K562 treated with DMSO at 1 percent for 4 hours (cell line): ENCODE data around the gene RAB2B. TPM values are rescaled to one million over a fixed set of nuclear protein-coding genes. Genes with fewer than 3 reads are reported as not detected.

ENCODE experiments used
- total RNA-seq: library from RNA; unstranded; fragments of 300-600 nt; gene quantifications from 2 replicates; pipeline ENCODE4 v1.2.3, GENCODE V29; 2022; ENCODE audit not compliant: insufficient read depth

Gene RAB2B
- 9.7 and 13.2 TPM in 2 replicates for total RNA-seq

GRCh38 chr14:21476925-21477681, at the start of gene RAB2B, which contains the start of gene TOX4:
RAB2B (minus strand) TSS chr14:21476959; CDS start chr14:21476872, 87 bp downstream.
TOX4 (plus strand) TSS chr14:21477195; CDS start chr14:21477279, 84 bp downstream.

GRCh38 chr14:21525962-21526671, 49.4 kb upstream of the RAB2B start, which contains the start of gene SALL2:
SALL2 (minus strand) TSS chr14:21526346; CDS start chr14:21526127, 219 bp downstream.

GRCh38 chr14:21510735-21511657, 34.2 kb upstream of the RAB2B start, which contains the start of gene METTL3:
METTL3 (minus strand) TSS chr14:21511340; CDS start chr14:21511223, 117 bp downstream.

DNA sequence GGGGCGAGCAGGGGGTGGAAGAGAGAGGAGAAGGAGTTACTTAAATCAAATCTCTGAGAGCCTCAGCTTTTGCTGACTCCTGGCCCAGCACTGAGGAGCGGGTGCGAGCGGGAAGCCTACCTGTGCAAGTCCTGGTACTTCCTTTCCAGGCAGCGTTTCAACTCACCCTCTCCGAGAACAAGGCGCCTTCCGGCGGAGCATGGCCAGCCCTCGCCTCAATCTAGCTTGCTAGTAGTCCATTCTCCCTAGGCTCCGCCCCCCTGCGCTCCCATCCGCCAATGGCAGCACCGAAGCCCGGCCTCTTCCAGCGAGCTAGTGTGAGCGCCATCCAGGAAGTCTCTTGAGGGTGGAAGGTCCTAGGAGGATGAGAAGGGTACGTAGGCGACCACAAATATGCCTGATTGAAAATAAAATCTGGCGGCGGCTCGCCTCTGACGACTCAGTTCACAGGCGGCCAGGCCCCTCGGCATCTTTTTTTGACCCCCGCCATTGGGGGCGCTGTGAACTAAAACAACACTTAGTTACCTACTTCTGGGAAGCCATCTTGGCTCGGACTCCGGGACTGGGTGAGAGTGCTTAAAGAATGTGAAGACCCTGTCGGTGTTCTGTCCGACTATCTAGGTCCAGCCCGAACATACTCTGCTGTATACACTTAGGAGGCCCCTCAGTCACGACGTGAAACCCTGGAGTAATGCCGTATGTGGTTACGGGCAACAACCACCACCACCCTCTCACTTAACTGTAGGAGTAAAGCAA, 20.7 kb downstream of the RAB2B start, which contains the start of gene CHD8:
CHD8 (minus strand) TSS at position 212 of the 756 bp plus-strand sequence. CDS start 24,480 bp downstream, outside the sequence.

Other genes starting within 250 kb of the RAB2B start
- gene HNRNPC, start 207.5 kb downstream of the RAB2B start, total RNA-seq: 505 and 565 TPM in 2 replicates
- gene RPGRIP1, start 196.9 kb downstream of the RAB2B start, total RNA-seq: 0.84 and 1.1 TPM in 2 replicates
- gene SUPT16H, start 92.9 kb downstream of the RAB2B start, total RNA-seq: 38.7 and 39.3 TPM in 2 replicates
- 24.7 and 28.0 TPM in 2 replicates for gene CHD8, start 20.8 kb downstream of the RAB2B start, total RNA-seq
- gene TOX4, start 236 bp upstream of the RAB2B start, total RNA-seq: 18.6 and 19.6 TPM in 2 replicates
- gene METTL3, start 34.4 kb upstream of the RAB2B start, total RNA-seq: 38.4 and 46.2 TPM in 2 replicates
- 7.7 and 15.4 TPM in 2 replicates for gene SALL2, start 49.4 kb upstream of the RAB2B start, total RNA-seq
- not detected in 2 replicates for gene OR10G3, start 103.1 kb upstream of the RAB2B start, total RNA-seq
- gene OR10G2, start 158.0 kb upstream of the RAB2B start, total RNA-seq: not detected in 2 replicates
- gene OR4E2, start 176.9 kb upstream of the RAB2B start, total RNA-seq: not detected in 2 replicates
- not detected in 2 replicates for gene OR4E1, start 196.9 kb upstream of the RAB2B start, total RNA-seq